ENCODE data around the gene SYNE2. TPM values are rescaled to one million over a fixed set of nuclear protein-coding genes. Genes with fewer than 3 reads are reported as not detected.

Gene SYNE2
- total RNA-seq, 1 experiment from 2014 or later: 48.5 TPM

DNA sequence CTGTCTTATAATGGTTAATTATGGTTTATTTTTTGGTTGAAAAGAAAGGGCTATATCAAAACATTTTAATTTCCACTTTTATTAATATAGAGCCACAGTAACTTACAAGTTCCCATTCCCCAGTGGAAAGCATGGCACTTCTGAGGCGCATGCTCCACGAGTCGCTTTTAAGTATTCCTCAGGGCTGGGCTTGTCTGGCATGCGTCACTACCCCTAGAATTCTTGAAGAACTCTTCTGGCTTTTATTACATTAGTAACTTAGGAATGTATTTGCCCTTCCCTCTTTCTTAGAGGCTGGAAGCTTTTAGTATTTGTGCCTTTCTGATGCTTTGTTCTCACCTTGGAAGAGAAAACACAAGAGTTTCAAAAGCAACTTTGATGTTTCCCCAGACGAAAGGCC lies 360.3 kb downstream of the SYNE2 start:
- Mint-ChIP-seq H3K9me3 (ENCODE audit: unreplicated experiment) (no peaks in the 10 kb centered on the region), H3K27ac (ENCODE audit: unreplicated experiment) (peak overlapping the region; percentile 73), H3K4me3 (ENCODE audit: unreplicated experiment) (peak overlapping the region; percentile 52), H3K36me3 (ENCODE audit: insufficient read depth, unreplicated experiment) (peaks cover 16% of the 10 kb centered on the region), H3K27me3 (ENCODE audit: insufficient read depth, unreplicated experiment) (no peaks in the 10 kb centered on the region), H3K4me1 (ENCODE audit: low read depth, unreplicated experiment) (peaks cover 12% of the 10 kb centered on the region)
- intact Hi-C loops (cut with micrococcal nuclease; ENCODE audit: unreplicated experiment): no loop called here
- Histone ChIP-seq H3K4me3 (ENCODE audit: low read depth, low read length) (no peak overlapping the region), H3K36me3 (ENCODE audit: control insufficient read depth, insufficient read depth, low read length) (no peaks in the 10 kb centered on the region; the same call in 1 of the 2 replicates), H3K9me3 (no peaks in the 10 kb centered on the region), H3K4me1 (peaks cover 27% of the 10 kb centered on the region), H3K27me3 (replicated peaks; ENCODE audit: control insufficient read depth, insufficient read depth, low read length) (no peaks in the 10 kb centered on the region)
- peak; percentile 27 to 43 for DNase-seq
- POLR2A ChIA-PET: interaction anchor here (0.7 kb wide), 1 partner anchor 477 kb away, joined by 4 read pairs; no protein-coding TSS in a partner anchor
- CTCF ChIA-PET: interaction anchor here (1.2 kb wide), 1 partner anchor 91 kb away, joined by 4 read pairs; no protein-coding TSS in a partner anchor
- no TSS peak for BruUV-seq (replicated peaks)
- TF ChIP-seq, protein P1, sequence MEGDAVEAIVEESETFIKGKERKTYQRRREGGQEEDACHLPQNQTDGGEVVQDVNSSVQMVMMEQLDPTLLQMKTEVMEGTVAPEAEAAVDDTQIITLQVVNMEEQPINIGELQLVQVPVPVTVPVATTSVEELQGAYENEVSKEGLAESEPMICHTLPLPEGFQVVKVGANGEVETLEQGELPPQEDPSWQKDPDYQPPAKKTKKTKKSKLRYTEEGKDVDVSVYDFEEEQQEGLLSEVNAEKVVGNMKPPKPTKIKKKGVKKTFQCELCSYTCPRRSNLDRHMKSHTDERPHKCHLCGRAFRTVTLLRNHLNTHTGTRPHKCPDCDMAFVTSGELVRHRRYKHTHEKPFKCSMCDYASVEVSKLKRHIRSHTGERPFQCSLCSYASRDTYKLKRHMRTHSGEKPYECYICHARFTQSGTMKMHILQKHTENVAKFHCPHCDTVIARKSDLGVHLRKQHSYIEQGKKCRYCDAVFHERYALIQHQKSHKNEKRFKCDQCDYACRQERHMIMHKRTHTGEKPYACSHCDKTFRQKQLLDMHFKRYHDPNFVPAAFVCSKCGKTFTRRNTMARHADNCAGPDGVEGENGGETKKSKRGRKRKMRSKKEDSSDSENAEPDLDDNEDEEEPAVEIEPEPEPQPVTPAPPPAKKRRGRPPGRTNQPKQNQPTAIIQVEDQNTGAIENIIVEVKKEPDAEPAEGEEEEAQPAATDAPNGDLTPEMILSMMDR (IDR thresholded peaks at IDR 0.05; ENCODE audit: insufficient read depth in 1 of 2, low read depth in 1 of 2, low read length in 1 of 2, severe bottlenecking in 1 of 2, unreplicated experiment in 1 of 2): no peak

DNA sequence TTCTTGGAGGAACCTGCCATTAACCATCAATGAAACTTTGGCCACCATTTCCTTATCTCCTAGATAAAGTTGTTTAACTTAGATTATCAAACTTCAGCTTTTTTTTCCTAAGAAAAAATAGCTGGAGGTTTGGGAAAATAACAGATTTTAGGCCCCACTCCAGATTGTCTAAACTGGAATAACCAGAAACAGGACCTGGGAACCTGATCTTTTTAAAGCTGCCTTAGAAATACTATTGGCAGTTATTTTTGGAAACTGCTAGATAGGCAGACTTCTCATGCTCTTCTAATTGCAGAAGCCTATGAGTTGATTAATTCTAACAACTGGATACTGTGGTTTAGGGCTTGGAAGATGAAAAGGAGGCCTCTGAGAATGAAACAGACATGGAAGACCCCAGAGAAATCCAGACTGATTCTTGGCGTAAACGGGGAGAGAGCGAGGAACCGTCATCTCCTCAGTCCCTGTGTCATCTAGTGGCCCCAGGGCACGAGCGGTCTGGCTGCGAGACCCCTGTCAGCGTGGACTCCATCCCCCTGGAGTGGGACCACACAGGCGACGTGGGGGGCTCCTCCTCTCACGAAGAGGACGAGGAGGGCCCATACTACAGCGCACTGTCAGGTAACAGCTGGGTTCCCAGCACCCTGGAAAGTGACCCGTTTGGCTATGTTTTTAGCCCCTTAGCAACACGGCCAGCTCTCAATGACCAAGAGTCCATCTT lies 361.2 kb downstream of the SYNE2 start:
- ChIA-PET CTCF (interaction anchor here (0.5 to 1.2 kb wide), 2 partner anchors 33 to 90 kb away, joined by 4 to 5 read pairs; no protein-coding TSS in a partner anchor), POLR2A (no interaction called here)
- DNase-seq: peak in 1 of 2 experiments; percentile 24
- peaks cover 16% of the 10 kb centered on the region for H3K36me3 Mint-ChIP-seq (ENCODE audit: insufficient read depth, unreplicated experiment)
- Histone ChIP-seq H3K36me3 (ENCODE audit: control insufficient read depth, insufficient read depth, low read length) (no peaks in the 10 kb centered on the region; the same call in 1 of the 2 replicates), H3K27me3 (replicated peaks; ENCODE audit: control insufficient read depth, insufficient read depth, low read length) (no peaks in the 10 kb centered on the region), H3K9me3 (no peaks in the 10 kb centered on the region), H3K4me1 (peaks cover 27% of the 10 kb centered on the region), H3K4me3 (ENCODE audit: low read depth, low read length) (no peak overlapping the region)
- H3K9me3 Mint-ChIP-seq (ENCODE audit: unreplicated experiment): no peaks in the 10 kb centered on the region
- intact Hi-C loops (cut with micrococcal nuclease; ENCODE audit: unreplicated experiment): no loop called here
- H3K4me3 Mint-ChIP-seq (ENCODE audit: unreplicated experiment): peak overlapping the region; percentile 52
- TF ChIP-seq, protein P1 (IDR thresholded peaks at IDR 0.05; ENCODE audit: insufficient read depth in 1 of 2, low read depth in 1 of 2, low read length in 1 of 2, severe bottlenecking in 1 of 2, unreplicated experiment in 1 of 2): no peak
- peaks cover 12% of the 10 kb centered on the region for H3K4me1 Mint-ChIP-seq (ENCODE audit: low read depth, unreplicated experiment)
- no peaks in the 10 kb centered on the region for H3K27me3 Mint-ChIP-seq (ENCODE audit: insufficient read depth, unreplicated experiment)
- TSS peak; percentile 40 for BruUV-seq (replicated peaks)
- peak overlapping the region; percentile 73 for H3K27ac Mint-ChIP-seq (ENCODE audit: unreplicated experiment)

DNA sequence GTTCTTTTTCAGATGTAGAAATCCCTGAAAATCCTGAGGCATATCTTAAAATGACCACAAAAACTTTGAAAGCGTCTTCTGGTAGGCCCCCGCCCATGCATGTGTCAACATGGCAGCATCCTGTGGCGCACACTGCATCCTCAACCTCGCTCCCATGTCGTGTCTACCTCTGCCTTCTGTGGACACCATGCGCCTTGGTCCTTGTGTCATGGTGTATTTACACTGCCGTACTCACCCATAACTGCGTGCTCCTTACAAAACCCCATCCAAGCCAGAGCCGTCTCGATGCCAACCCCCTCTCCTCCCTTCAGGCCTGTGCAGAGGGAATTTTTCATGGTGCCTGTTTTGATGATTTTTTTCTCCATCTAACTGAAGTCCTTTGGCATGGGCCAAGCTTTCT lies 362.5 kb downstream of the SYNE2 start:
- no TSS peak for BruUV-seq (replicated peaks)
- Histone ChIP-seq H3K36me3 (ENCODE audit: control insufficient read depth, insufficient read depth, low read length) (no peaks in the 10 kb centered on the region; the same call in 1 of the 2 replicates), H3K4me1 (peaks cover 27% of the 10 kb centered on the region), H3K9me3 (no peaks in the 10 kb centered on the region), H3K27me3 (replicated peaks; ENCODE audit: control insufficient read depth, insufficient read depth, low read length) (no peaks in the 10 kb centered on the region), H3K4me3 (ENCODE audit: low read depth, low read length) (no peak overlapping the region)
- ChIA-PET CTCF (no interaction called here), POLR2A (no interaction called here)
- DNase-seq: no peak
- Mint-ChIP-seq H3K36me3 (ENCODE audit: insufficient read depth, unreplicated experiment) (peaks cover 16% of the 10 kb centered on the region), H3K27me3 (ENCODE audit: insufficient read depth, unreplicated experiment) (no peaks in the 10 kb centered on the region), H3K4me3 (ENCODE audit: unreplicated experiment) (no peak overlapping the region), H3K4me1 (ENCODE audit: low read depth, unreplicated experiment) (peaks cover 12% of the 10 kb centered on the region), H3K9me3 (ENCODE audit: unreplicated experiment) (no peaks in the 10 kb centered on the region), H3K27ac (ENCODE audit: unreplicated experiment) (peak overlapping the region; percentile 55)
- intact Hi-C loops (cut with micrococcal nuclease; ENCODE audit: unreplicated experiment): no loop called here
- TF ChIP-seq, protein P1 (IDR thresholded peaks at IDR 0.05; ENCODE audit: insufficient read depth in 1 of 2, low read depth in 1 of 2, low read length in 1 of 2, severe bottlenecking in 1 of 2, unreplicated experiment in 1 of 2): no peak

Measured in Caco-2 (cell line).